Lower leg skin (tissue), 4 donors: ENCODE measurements around the gene ZNF222. TPM values are rescaled to one million over a fixed set of nuclear protein-coding genes. Genes with fewer than 3 reads are reported as not detected.

Experiments
- DNase-seq, 2 donors: peaks; one replicate each; pipeline ENCODE4 v3.0.0-alpha.2; 2019; ENCODE audit warnings: low spot score in 2 of 2
- H3K4me3 ChIP-seq: fragments of 200-600 bp; sonication (generic); 2 replicates; pipeline ENCODE4 v1.5.1; 2017; ENCODE audit warnings: mild to moderate bottlenecking, low read depth; ENCODE audit not compliant: poor library complexity, severe bottlenecking
- CTCF ChIP-seq, 3 donors: fragments of 450-650 bp; IDR thresholded peaks; one replicate each; pipeline ENCODE4 v1.5.1; 2016; ENCODE audit warnings: antibody characterized with exemption in 3 of 3, mild to moderate bottlenecking in 3 of 3, moderate library complexity in 2 of 3
- POLR2A ChIP-seq, 2 donors: fragments of 450-650 bp; IDR thresholded peaks; one replicate each; pipeline ENCODE4 v1.6.1; 2016 to 2017; ENCODE audit warnings: antibody characterized with exemption in 2 of 2, mild to moderate bottlenecking in 1 of 2, moderate library complexity in 1 of 2
- WGBS, 2 donors: methylation state at CpG; one replicate each; pipeline ENCODE4 v1.1.5; 2018; 5-methylcytosine and 5-hydroxymethylcytosine counted together
- intact Hi-C: fragments of 100-400 bp; cut with DNase I; formaldehyde crosslinking; loops from one replicate; pipeline ENCODE4 v1.15.0; 2023; ENCODE audit warnings: low total_unique reads
- total RNA-seq, 4 donors: library from RNA; depleted of rRNA; stranded (reverse); fragments of >200 nt; gene quantifications; one replicate each; pipeline ENCODE4 v1.1.0, GENCODE V29; 2016

The ZNF222 gene
- total RNA-seq, 4 donors from 2014 or later = 1.1 to 6.1 (median 2.6) TPM

GRCh38 chr19:44032001-44032610 lies 6.9 kb downstream of the ZNF222 start:
- intact Hi-C loops = no loop called here
- no peak for DNase-seq
- no peak for TF ChIP-seq POLR2A (IDR thresholded peaks at IDR 0.05)
- no peak for TF ChIP-seq CTCF (IDR thresholded peaks at IDR 0.05)
- no peak overlapping the region for H3K4me3 ChIP-seq
- 85 to 97% methylated on average over 1 of the region's 1 CpG for WGBS, 2 donors

GRCh38 chr19:44042147-44042546 lies 17.0 kb downstream of the ZNF222 start:
- 81 to 92% methylated on average over 2 of the region's 2 CpGs for WGBS, 2 donors
- DNase-seq = no peak
- no peak for TF ChIP-seq CTCF (IDR thresholded peaks at IDR 0.05)
- TF ChIP-seq POLR2A (IDR thresholded peaks at IDR 0.05) = no peak
- intact Hi-C loops = no loop called here
- no peak overlapping the region for H3K4me3 ChIP-seq

- WGBS, 2 donors = 13 to 18% methylated on average over 21 of the region's 21 CpGs
- TF ChIP-seq CTCF (IDR thresholded peaks at IDR 0.05) (no peak), POLR2A (IDR thresholded peaks at IDR 0.05) (no peak)
- DNase-seq = no peak
- H3K4me3 ChIP-seq = peak overlapping the region; percentile 37
- intact Hi-C loops = no loop called here
Measured at GRCh38 chr19:44050740-44051649, 25.8 kb downstream of the ZNF222 start.

- WGBS, 2 donors = 0 to 1% methylated on average over 31 to 38 of the region's 38 CpGs
- intact Hi-C loops = no loop called here
- DNase-seq = peak; percentile 96 to 98
- TF ChIP-seq CTCF (IDR thresholded peaks at IDR 0.05) = no peak
- TF ChIP-seq POLR2A (IDR thresholded peaks at IDR 0.05) = no peak
- peak within 1 kb of the TSS; percentile 43 for H3K4me3 ChIP-seq
Measured at GRCh38 chr19:44051650-44052402, 26.6 kb downstream of the ZNF222 start, which contains the start of gene ZNF223. Gene ZNF223 (plus strand): TSS chr19:44052036. CDS start chr19:44055177, 3,141 bp downstream.

GRCh38 chr19:44055870-44056269 lies 30.7 kb downstream of the ZNF222 start:
- 90 to 96% methylated on average over 5 of the region's 5 CpGs for WGBS, 2 donors
- no peak for TF ChIP-seq CTCF (IDR thresholded peaks at IDR 0.05)
- no peak for TF ChIP-seq POLR2A (IDR thresholded peaks at IDR 0.05)
- no peak overlapping the region for H3K4me3 ChIP-seq

More at GRCh38 chr19:44055870-44056269, 30.7 kb downstream of the ZNF222 start:
- DNase-seq = no peak
- intact Hi-C loops = no loop called here
